HUES48 (cell line): ENCODE results near the gene TPBG.
"Not testable (repeated sequence)": the region's sequence is repeated elsewhere in the genome, so short reads cannot be mapped to it uniquely, and the experiment has no call there.

Experiments used
- H3K27ac ChIP-seq: one replicate; pipeline ENCODE4 v1.7.0; 2013; ENCODE audit warnings: low read depth, low read length, inconsistent platforms
- H3K27me3 ChIP-seq: 2 replicates; pipeline ENCODE4 v1.6.1; 2013; ENCODE audit warnings: mild to moderate bottlenecking, low read length; ENCODE audit not compliant: control insufficient read depth, insufficient read depth
- H3K36me3 ChIP-seq: 2 replicates; pipeline ENCODE4 v1.6.1; 2013; ENCODE audit warnings: low read length; ENCODE audit not compliant: control insufficient read depth, insufficient read depth
- H3K4me1 ChIP-seq: 2 replicates; pipeline ENCODE4 v1.6.1; 2013; ENCODE audit warnings: mild to moderate bottlenecking, low read length; ENCODE audit not compliant: control insufficient read depth, insufficient read depth
- H3K4me3 ChIP-seq: 2 replicates; pipeline ENCODE4 v1.5.1; 2013; ENCODE audit warnings: mild to moderate bottlenecking, low read depth, low read length
- H3K9ac ChIP-seq: 2 replicates; pipeline ENCODE4 v1.6.1; 2013; ENCODE audit warnings: mild to moderate bottlenecking, low read depth, low read length, moderate library complexity
- H3K9me3 ChIP-seq: 2 replicates; pipeline ENCODE4 v1.6.1; 2013; ENCODE audit warnings: low read length; ENCODE audit not compliant: control insufficient read depth, insufficient read depth

Gene TPBG

GRCh38 chr6:82376636-82377035, 13.0 kb downstream of the TPBG start:
- Histone ChIP-seq H3K4me1 (peaks cover 8% of the 10 kb centered on the region; the same call in 1 of the 2 replicates), H3K27ac (no peak overlapping the region)

GRCh38 chr6:82380566-82381185, 17.1 kb downstream of the TPBG start:
- H3K9ac ChIP-seq, result no peak overlapping the region
- no peaks in the 10 kb centered on the region for H3K27me3 ChIP-seq
- H3K4me1 ChIP-seq, result peaks cover 23% of the 10 kb centered on the region
- peaks cover 7% of the 10 kb centered on the region for H3K9me3 ChIP-seq
- no peak overlapping the region for H3K4me3 ChIP-seq
- H3K27ac ChIP-seq, result no peak overlapping the region
- H3K36me3 ChIP-seq, result no peaks in the 10 kb centered on the region

More at GRCh38 chr6:82376636-82377035, 13.0 kb downstream of the TPBG start:
- no peak overlapping the region for H3K9ac ChIP-seq
- peaks cover 7% of the 10 kb centered on the region for H3K9me3 ChIP-seq
- H3K4me3 ChIP-seq, result no peak overlapping the region
- no peaks in the 10 kb centered on the region for H3K27me3 ChIP-seq
- H3K36me3 ChIP-seq, result no peaks in the 10 kb centered on the region

GRCh38 chr6:82381278-82381677, 17.7 kb downstream of the TPBG start:
- H3K4me3 ChIP-seq, result no peak overlapping the region
- peaks cover 7% of the 10 kb centered on the region for H3K9me3 ChIP-seq
- H3K27ac ChIP-seq, result no peak overlapping the region
- H3K27me3 ChIP-seq, result no peaks in the 10 kb centered on the region
- H3K4me1 ChIP-seq, result peaks cover 23% of the 10 kb centered on the region
- H3K9ac ChIP-seq, result no peak overlapping the region
- no peaks in the 10 kb centered on the region for H3K36me3 ChIP-seq

- Histone ChIP-seq H3K27ac (peak overlapping the region; percentile 39), H3K27me3 (no peaks in the 10 kb centered on the region), H3K9me3 (no peaks in the 10 kb centered on the region), H3K36me3 (no peaks in the 10 kb centered on the region), H3K4me1 (peaks cover 23% of the 10 kb centered on the region), H3K4me3 (no peak overlapping the region), H3K9ac (no peak overlapping the region)
Measured at GRCh38 chr6:82385102-82385501, 21.5 kb downstream of the TPBG start.

GRCh38 chr6:82385546-82385945, 21.9 kb downstream of the TPBG start:
- no peaks in the 10 kb centered on the region for H3K27me3 ChIP-seq
- H3K4me3 ChIP-seq, result no peak overlapping the region
- H3K4me1 ChIP-seq, result peaks cover 23% of the 10 kb centered on the region
- no peak overlapping the region for H3K9ac ChIP-seq
- H3K27ac ChIP-seq, result peak overlapping the region; percentile 21
- no peaks in the 10 kb centered on the region for H3K36me3 ChIP-seq
- no peaks in the 10 kb centered on the region for H3K9me3 ChIP-seq

- Histone ChIP-seq H3K9me3 (no peaks in the 10 kb centered on the region), H3K27me3 (no peaks in the 10 kb centered on the region), H3K9ac (no peak overlapping the region)
Measured at GRCh38 chr6:82385961-82386360, 22.3 kb downstream of the TPBG start.

GRCh38 chr6:82394770-82395169, 31.2 kb downstream of the TPBG start:
- H3K9ac ChIP-seq, H3K9me3 ChIP-seq, H3K27me3 ChIP-seq, H3K4me3 ChIP-seq, H3K27ac ChIP-seq, H3K36me3 ChIP-seq: not testable (repeated sequence)
- peaks cover 16% of the 10 kb centered on the region for H3K4me1 ChIP-seq

More at GRCh38 chr6:82385961-82386360, 22.3 kb downstream of the TPBG start:
- Histone ChIP-seq H3K27ac (peak overlapping the region; percentile 21), H3K4me1 (peaks cover 22% of the 10 kb centered on the region), H3K4me3 (no peak overlapping the region), H3K36me3 (no peaks in the 10 kb centered on the region)

GRCh38 chr6:82396964-82397751, 33.5 kb downstream of the TPBG start:
- Histone ChIP-seq H3K27me3 (no peaks in the 10 kb centered on the region), H3K9ac (no peak overlapping the region), H3K36me3 (no peaks in the 10 kb centered on the region), H3K4me3 (no peak overlapping the region), H3K4me1 (peaks cover 16% of the 10 kb centered on the region), H3K9me3 (no peaks in the 10 kb centered on the region), H3K27ac (peak overlapping the region; percentile 24)

GRCh38 chr6:82397962-82398692, 34.5 kb downstream of the TPBG start:
- H3K9ac ChIP-seq, result no peak overlapping the region
- H3K4me1 ChIP-seq, result peaks cover 16% of the 10 kb centered on the region
- H3K27ac ChIP-seq, result no peak overlapping the region
- no peaks in the 10 kb centered on the region for H3K36me3 ChIP-seq
- no peaks in the 10 kb centered on the region for H3K27me3 ChIP-seq
- no peaks in the 10 kb centered on the region for H3K9me3 ChIP-seq
- no peak overlapping the region for H3K4me3 ChIP-seq

GRCh38 chr6:82408952-82409431, 45.4 kb downstream of the TPBG start:
- Histone ChIP-seq H3K27me3 (no peaks in the 10 kb centered on the region), H3K4me3 (no peak overlapping the region), H3K36me3 (no peaks in the 10 kb centered on the region), H3K9me3 (no peaks in the 10 kb centered on the region), H3K9ac (no peak overlapping the region), H3K4me1 (no peaks in the 10 kb centered on the region), H3K27ac (no peak overlapping the region)
